Measurements from ENCODE around the gene ANAPC15.
A peak's percentile ranks its signal among the peaks of the same experiment; 100 is the strongest.

ANAPC15 gene

DNA sequence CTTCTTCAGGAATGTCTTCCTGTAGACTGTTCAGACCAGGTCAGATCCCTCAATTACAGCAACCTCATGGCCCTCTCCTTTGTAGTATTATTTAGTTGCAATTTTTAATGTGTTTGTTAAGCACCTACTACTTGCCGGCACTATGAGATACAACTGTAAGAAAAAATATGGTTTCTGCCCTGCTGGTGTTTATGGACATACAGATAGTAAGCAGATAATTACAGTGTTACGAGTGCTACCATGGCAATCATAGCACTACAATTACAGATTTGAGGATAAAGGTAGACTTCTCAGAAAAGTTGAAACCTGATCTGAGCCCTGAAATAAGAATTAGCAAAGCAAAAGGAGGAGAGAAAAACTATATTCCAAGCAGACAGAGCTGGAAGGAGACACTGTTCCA lies 29.1 kb downstream of the ANAPC15 start:
- Histone ChIP-seq H2AFZ (ENCODE audit: insufficient read depth, low read length, poor library complexity) (no peak overlapping the region), H3K79me2 (ENCODE audit: control insufficient read depth, insufficient read depth, low read length, poor library complexity) (peaks cover 12% of the 10 kb centered on the region), H2BK120ac (ENCODE audit: insufficient read depth, low read length, poor library complexity) (no peak overlapping the region), H2AK5ac (ENCODE audit: low read length) (no peak overlapping the region), H3K36me3 (ENCODE audit: control insufficient read depth in 1 of 2, insufficient read depth in 2 of 2, low read length in 2 of 2) (no peaks in the 10 kb centered on the region), H3K4ac (ENCODE audit: low read depth, low read length) (no peak overlapping the region), H3K27ac (ENCODE audit: low read depth, low read length) (no peak overlapping the region), H3K79me1 (ENCODE audit: low read length) (peaks cover 11% of the 10 kb centered on the region), H3K27me3 (ENCODE audit: insufficient read depth, low read length) (no peaks in the 10 kb centered on the region), H4K91ac (ENCODE audit: low read depth, low read length) (no peak overlapping the region), H3K4me1 (ENCODE audit: control insufficient read depth in 1 of 2, insufficient read depth in 2 of 2, low read length in 2 of 2) (peaks cover 9 to 10% of the 10 kb centered on the region in 2 experiments), H3K14ac (ENCODE audit: low read length) (no peak overlapping the region), H4K8ac (ENCODE audit: low read depth, low read length) (no peak overlapping the region), H2BK5ac (ENCODE audit: low read depth, low read length, poor library complexity) (no peak overlapping the region), H3K23ac (ENCODE audit: low read length) (no peak overlapping the region), H3K9me3 (ENCODE audit: insufficient read depth, low read depth, low read length) (no peaks in the 10 kb centered on the region), H3K9ac (ENCODE audit: low read length) (no peak overlapping the region), H4K12ac (ENCODE audit: low read depth, low read length) (no peak overlapping the region), H2BK12ac (ENCODE audit: low read length) (no peak overlapping the region), H3K18ac (ENCODE audit: low read length) (no peak overlapping the region), H3K4me3 (ENCODE audit: low read depth, low read length) (no peak overlapping the region), H3K4me2 (ENCODE audit: low read length) (no peak overlapping the region)
- DNase-seq, result no peak
- no CpG with 5 or more reads among the region's 2 CpGs for WGBS (ENCODE audit: extremely low coverage, insufficient coverage, insufficient read length)

DNA sequence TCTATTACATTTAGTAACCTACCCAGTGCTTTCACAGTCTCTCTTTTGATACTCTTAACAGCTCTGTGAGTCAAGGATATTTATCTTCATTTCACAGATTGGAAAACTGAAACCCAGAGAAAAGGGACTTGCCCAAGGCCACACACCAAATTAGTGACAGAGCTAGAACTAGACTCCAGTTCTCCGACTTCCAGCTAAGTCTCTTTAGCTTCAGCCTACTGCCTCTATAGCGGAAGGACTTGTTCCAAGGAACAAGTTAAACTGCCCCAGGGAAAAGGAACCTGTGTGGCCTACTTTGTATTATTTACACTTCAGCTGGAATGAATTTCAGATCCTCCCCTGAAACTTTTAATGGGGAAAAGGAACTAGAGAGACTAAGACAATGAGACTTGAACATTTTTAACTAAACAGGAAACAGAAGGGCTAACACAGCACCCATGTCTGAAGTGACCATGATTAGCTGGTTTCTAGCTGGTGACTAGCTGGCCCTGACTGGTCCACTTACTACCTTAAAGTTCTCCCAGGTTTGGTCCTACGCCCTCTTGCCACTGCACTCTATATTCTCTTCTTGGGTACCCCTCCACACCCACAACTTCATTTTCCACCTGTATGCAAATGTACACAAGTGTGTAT lies 30.6 kb downstream of the ANAPC15 start:
- WGBS (ENCODE audit: extremely low coverage, insufficient coverage, insufficient read length), result no CpG with 5 or more reads among the region's 3 CpGs

DNA sequence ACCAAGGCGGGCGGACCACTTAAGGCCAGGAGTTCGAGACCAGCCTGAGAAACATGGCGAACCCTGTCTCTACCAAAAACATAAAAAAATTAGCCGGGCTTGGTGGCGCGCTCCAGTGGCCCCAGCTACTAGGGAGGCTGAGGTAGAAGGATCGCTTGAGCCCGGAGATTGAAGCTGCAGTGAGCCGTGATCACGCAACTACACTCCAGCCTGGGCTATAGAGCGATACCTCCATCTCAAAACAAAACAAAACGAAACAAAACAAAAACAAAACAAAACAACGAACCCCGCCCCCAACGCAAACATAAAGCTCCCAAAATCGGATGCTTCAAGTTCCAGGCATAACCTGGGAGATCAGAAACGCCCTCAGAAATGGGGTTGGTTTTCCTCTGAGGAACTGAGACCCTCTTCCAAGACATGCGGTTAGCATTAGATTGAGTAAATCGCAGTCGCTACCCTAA lies 31.3 kb downstream of the ANAPC15 start:
- Histone ChIP-seq H3K36me3 (ENCODE audit: control insufficient read depth in 1 of 2, insufficient read depth in 2 of 2, low read length in 2 of 2) (no peaks in the 10 kb centered on the region), H4K8ac (ENCODE audit: low read depth, low read length) (peak overlapping the region; percentile 98), H2AFZ (ENCODE audit: insufficient read depth, low read length, poor library complexity) (peak overlapping the region; percentile 86)

More for the DNA sequence above, 30.6 kb downstream of the ANAPC15 start:
- Histone ChIP-seq H3K36me3 (ENCODE audit: control insufficient read depth in 1 of 2, insufficient read depth in 2 of 2, low read length in 2 of 2) (no peaks in the 10 kb centered on the region), H3K4me3 (ENCODE audit: low read depth, low read length) (no peak overlapping the region), H2BK120ac (ENCODE audit: insufficient read depth, low read length, poor library complexity) (no peak overlapping the region), H3K79me1 (ENCODE audit: low read length) (peaks cover 11% of the 10 kb centered on the region), H3K9ac (ENCODE audit: low read length) (no peak overlapping the region), H4K12ac (ENCODE audit: low read depth, low read length) (no peak overlapping the region), H4K91ac (ENCODE audit: low read depth, low read length) (no peak overlapping the region), H3K9me3 (ENCODE audit: insufficient read depth, low read depth, low read length) (no peaks in the 10 kb centered on the region), H3K27ac (ENCODE audit: low read depth, low read length) (peak overlapping the region; percentile 83), H3K4me2 (ENCODE audit: low read length) (no peak overlapping the region), H3K14ac (ENCODE audit: low read length) (no peak overlapping the region), H3K79me2 (ENCODE audit: control insufficient read depth, insufficient read depth, low read length, poor library complexity) (peaks cover 12% of the 10 kb centered on the region), H2BK12ac (ENCODE audit: low read length) (no peak overlapping the region), H2AK5ac (ENCODE audit: low read length) (no peak overlapping the region), H3K4ac (ENCODE audit: low read depth, low read length) (no peak overlapping the region), H4K8ac (ENCODE audit: low read depth, low read length) (no peak overlapping the region), H3K4me1 (ENCODE audit: control insufficient read depth in 1 of 2, insufficient read depth in 2 of 2, low read length in 2 of 2) (peaks cover 9 to 10% of the 10 kb centered on the region in 2 experiments), H2AFZ (ENCODE audit: insufficient read depth, low read length, poor library complexity) (no peak overlapping the region), H2BK5ac (ENCODE audit: low read depth, low read length, poor library complexity) (no peak overlapping the region), H3K18ac (ENCODE audit: low read length) (no peak overlapping the region), H3K27me3 (ENCODE audit: insufficient read depth, low read length) (no peaks in the 10 kb centered on the region), H3K23ac (ENCODE audit: low read length) (no peak overlapping the region)
- peak; percentile 66 to 82 for DNase-seq

DNA sequence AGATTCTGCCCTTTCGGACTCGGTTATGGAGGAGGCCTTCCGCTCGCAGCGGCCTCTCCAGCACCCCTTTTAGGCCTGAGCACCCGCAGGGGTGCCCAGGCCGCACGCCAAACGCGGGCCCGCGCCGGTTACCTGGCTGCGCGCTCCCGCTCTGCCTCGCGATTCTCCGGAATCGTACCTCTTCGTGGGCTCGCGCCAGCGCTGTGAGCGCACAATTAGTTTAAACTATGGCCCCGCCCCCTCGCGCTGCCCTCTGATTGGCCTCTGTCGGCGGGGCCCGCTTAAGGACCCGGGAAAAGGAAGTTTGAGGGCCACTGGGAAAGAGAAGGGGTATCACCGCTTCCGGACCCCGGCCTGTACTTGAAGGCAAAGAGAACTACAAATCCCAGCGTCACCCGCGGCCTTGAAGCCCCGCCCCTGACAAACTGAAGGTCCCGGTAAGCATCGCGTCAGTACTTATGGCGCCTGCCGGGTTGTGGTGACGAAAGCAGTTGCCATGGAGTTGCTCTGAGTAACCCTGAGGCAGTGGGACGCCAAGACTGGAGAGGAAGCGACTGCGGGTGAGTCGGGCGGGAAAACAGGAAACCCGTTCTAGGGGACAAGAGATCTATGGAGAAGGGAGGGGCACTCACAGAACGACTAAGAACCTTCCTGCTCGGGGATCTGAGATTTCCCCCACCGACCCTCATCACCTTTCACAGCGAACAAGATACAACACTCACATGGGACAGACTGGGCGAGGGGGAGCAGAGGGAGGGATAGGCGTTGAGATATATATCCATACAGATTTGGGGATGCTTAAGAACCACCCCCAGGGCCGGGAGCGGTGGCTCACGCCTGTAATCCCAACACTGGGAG lies 31.9 kb downstream of the ANAPC15 start, which contains the start of the genes LRRC51 and NUMA1:
LRRC51 (plus strand) TSS at position 525 of the 858 bp plus-strand sequence. CDS start 8,234 bp downstream, outside the sequence.
NUMA1 (minus strand) TSS at position 217 of the 858 bp plus-strand sequence. CDS start 44,599 bp downstream, outside the sequence.
- peak within 1 kb of the TSS; percentile 93 for H3K18ac ChIP-seq (ENCODE audit: low read length)
- peak within 1 kb of the TSS; percentile 85 for H2BK5ac ChIP-seq (ENCODE audit: low read depth, low read length, poor library complexity)
- H3K79me2 ChIP-seq (ENCODE audit: control insufficient read depth, insufficient read depth, low read length, poor library complexity), result peaks cover 12% of the 10 kb centered on the region
- peak within 1 kb of the TSS; percentile 85 for H3K14ac ChIP-seq (ENCODE audit: low read length)
- peak within 1 kb of the TSS; percentile 74 for H2AK5ac ChIP-seq (ENCODE audit: low read length)
- H3K27me3 ChIP-seq (ENCODE audit: insufficient read depth, low read length), result no peaks in the 10 kb centered on the region
- peak within 1 kb of the TSS; percentile 91 for H4K12ac ChIP-seq (ENCODE audit: low read depth, low read length)
- H4K8ac ChIP-seq (ENCODE audit: low read depth, low read length), result peak within 1 kb of the TSS; percentile 98
- H3K4ac ChIP-seq (ENCODE audit: low read depth, low read length), result peak within 1 kb of the TSS; percentile 90
- peak within 1 kb of the TSS; percentile 95 for H3K4me2 ChIP-seq (ENCODE audit: low read length)
- H4K91ac ChIP-seq (ENCODE audit: low read depth, low read length), result peak within 1 kb of the TSS; percentile 95
- H3K23ac ChIP-seq (ENCODE audit: low read length), result no peak within 1 kb of the TSS
- DNase-seq, result peak; percentile 100
- H3K4me1 ChIP-seq (ENCODE audit: control insufficient read depth in 1 of 2, insufficient read depth in 2 of 2, low read length in 2 of 2), result peaks cover 9 to 10% of the 10 kb centered on the region in 2 experiments
- H2BK12ac ChIP-seq (ENCODE audit: low read length), result peak within 1 kb of the TSS; percentile 61
- peaks cover 11% of the 10 kb centered on the region for H3K79me1 ChIP-seq (ENCODE audit: low read length)
- no peaks in the 10 kb centered on the region for H3K9me3 ChIP-seq (ENCODE audit: insufficient read depth, low read depth, low read length)
- peak within 1 kb of the TSS; percentile 77 for H2BK120ac ChIP-seq (ENCODE audit: insufficient read depth, low read length, poor library complexity)
- no CpG with 5 or more reads among the region's 60 CpGs for WGBS (ENCODE audit: extremely low coverage, insufficient coverage, insufficient read length)
- peak within 1 kb of the TSS; percentile 83 for H3K27ac ChIP-seq (ENCODE audit: low read depth, low read length)
- peaks cover 0 to 2% of the 10 kb centered on the region in 2 experiments for H3K36me3 ChIP-seq (ENCODE audit: control insufficient read depth in 1 of 2, insufficient read depth in 2 of 2, low read length in 2 of 2)
- H2AFZ ChIP-seq (ENCODE audit: insufficient read depth, low read length, poor library complexity), result peak within 1 kb of the TSS; percentile 86
- peak within 1 kb of the TSS; percentile 92 for H3K4me3 ChIP-seq (ENCODE audit: low read depth, low read length)
- peak within 1 kb of the TSS; percentile 95 for H3K9ac ChIP-seq (ENCODE audit: low read length)

More for the DNA sequence above, 31.3 kb downstream of the ANAPC15 start:
- H3K4me1 ChIP-seq (ENCODE audit: control insufficient read depth in 1 of 2, insufficient read depth in 2 of 2, low read length in 2 of 2), result peaks cover 9 to 10% of the 10 kb centered on the region in 2 experiments
- H3K4me3 ChIP-seq (ENCODE audit: low read depth, low read length), result peak overlapping the region; percentile 53
- no peak overlapping the region for H3K23ac ChIP-seq (ENCODE audit: low read length)
- peak overlapping the region; percentile 93 for H3K18ac ChIP-seq (ENCODE audit: low read length)
- H3K4ac ChIP-seq (ENCODE audit: low read depth, low read length), result peak overlapping the region; percentile 56
- peak overlapping the region; percentile 95 for H4K91ac ChIP-seq (ENCODE audit: low read depth, low read length)
- H3K27ac ChIP-seq (ENCODE audit: low read depth, low read length), result peak overlapping the region; percentile 83
- H3K4me2 ChIP-seq (ENCODE audit: low read length), result peak overlapping the region; percentile 58
- peak overlapping the region; percentile 74 for H2AK5ac ChIP-seq (ENCODE audit: low read length)
- peak overlapping the region; percentile 83 for H2BK5ac ChIP-seq (ENCODE audit: low read depth, low read length, poor library complexity)
- peak; percentile 34 to 63 for DNase-seq
- peak overlapping the region; percentile 91 for H4K12ac ChIP-seq (ENCODE audit: low read depth, low read length)
- no peaks in the 10 kb centered on the region for H3K9me3 ChIP-seq (ENCODE audit: insufficient read depth, low read depth, low read length)
- 100% methylated on average over 4 of the region's 21 CpGs for WGBS (ENCODE audit: extremely low coverage, insufficient coverage, insufficient read length)
- H3K79me2 ChIP-seq (ENCODE audit: control insufficient read depth, insufficient read depth, low read length, poor library complexity), result peaks cover 12% of the 10 kb centered on the region
- peaks cover 11% of the 10 kb centered on the region for H3K79me1 ChIP-seq (ENCODE audit: low read length)
- peak overlapping the region; percentile 61 for H2BK12ac ChIP-seq (ENCODE audit: low read length)
- H3K14ac ChIP-seq (ENCODE audit: low read length), result peak overlapping the region; percentile 85
- peak overlapping the region; percentile 77 for H2BK120ac ChIP-seq (ENCODE audit: insufficient read depth, low read length, poor library complexity)
- H3K9ac ChIP-seq (ENCODE audit: low read length), result no peak overlapping the region
- H3K27me3 ChIP-seq (ENCODE audit: insufficient read depth, low read length), result no peaks in the 10 kb centered on the region

All from trophoblast cell (in vitro differentiated cells and primary cell).